Fibroblast of the aortic adventitia (primary cell): Measurements from ENCODE around the gene PLXNA2. TPM values are rescaled to one million over a fixed set of nuclear protein-coding genes. Genes with fewer than 3 reads are reported as not detected.

Experiments used
- DNase-seq: peaks from one replicate; pipeline ENCODE4 v3.0.0-alpha.2; 2010; ENCODE audit warnings: low read depth
- H3K4me3 ChIP-seq: 2 replicates; pipeline ENCODE4 v1.5.1; 2011; ENCODE audit warnings: low read depth, mild to moderate bottlenecking, control low read depth, low read length, moderate library complexity
- total RNA-seq: library from RNA; depleted of rRNA; stranded (reverse); fragments of >200 nt; gene quantifications from 2 replicates; pipeline ENCODE4 v1.2.3, GENCODE V29; 2012; ENCODE audit warnings: low replicate concordance
- TF ChIP-seq, protein P1 (sequence below): IDR thresholded peaks from 2 replicates; pipeline ENCODE4 v1.5.1; 2011; ENCODE audit warnings: mild to moderate bottlenecking, low read length, control low read depth, inconsistent platforms; ENCODE audit not compliant: insufficient read depth

The PLXNA2 gene
- total RNA-seq, 1 donor: 8.0 TPM

DNA sequence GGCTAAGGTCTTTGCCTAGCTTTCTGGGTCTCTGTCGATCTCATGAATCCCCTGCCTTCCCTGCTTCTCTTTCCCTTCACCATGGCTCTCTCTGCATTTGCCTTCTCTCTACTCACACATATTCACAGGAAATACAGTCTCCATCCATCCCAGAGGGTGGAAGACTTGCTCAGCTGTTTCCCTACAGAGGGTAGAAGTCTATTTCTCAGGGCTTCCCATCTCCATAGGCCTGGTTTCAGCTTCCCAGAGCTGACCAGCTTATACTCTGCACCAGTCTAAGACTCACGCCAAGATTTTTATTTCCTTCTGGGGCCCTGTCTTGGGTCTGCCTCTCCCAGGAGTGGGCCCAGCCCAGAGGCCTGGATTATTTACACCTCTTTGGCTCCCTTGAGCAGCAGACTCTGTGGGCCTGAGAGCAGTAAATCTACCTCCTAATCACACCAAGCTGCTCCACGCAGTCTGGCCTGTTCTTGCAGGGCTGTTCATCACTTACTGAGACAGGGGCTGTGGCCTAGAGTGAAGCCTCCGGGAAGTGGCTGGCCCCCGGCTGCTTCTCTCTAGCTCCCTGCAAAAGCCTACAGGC is 102.5 kb downstream of the PLXNA2 start:
- H3K4me3 ChIP-seq: no peak overlapping the region
- DNase-seq: no peak
- TF ChIP-seq, protein P1, sequence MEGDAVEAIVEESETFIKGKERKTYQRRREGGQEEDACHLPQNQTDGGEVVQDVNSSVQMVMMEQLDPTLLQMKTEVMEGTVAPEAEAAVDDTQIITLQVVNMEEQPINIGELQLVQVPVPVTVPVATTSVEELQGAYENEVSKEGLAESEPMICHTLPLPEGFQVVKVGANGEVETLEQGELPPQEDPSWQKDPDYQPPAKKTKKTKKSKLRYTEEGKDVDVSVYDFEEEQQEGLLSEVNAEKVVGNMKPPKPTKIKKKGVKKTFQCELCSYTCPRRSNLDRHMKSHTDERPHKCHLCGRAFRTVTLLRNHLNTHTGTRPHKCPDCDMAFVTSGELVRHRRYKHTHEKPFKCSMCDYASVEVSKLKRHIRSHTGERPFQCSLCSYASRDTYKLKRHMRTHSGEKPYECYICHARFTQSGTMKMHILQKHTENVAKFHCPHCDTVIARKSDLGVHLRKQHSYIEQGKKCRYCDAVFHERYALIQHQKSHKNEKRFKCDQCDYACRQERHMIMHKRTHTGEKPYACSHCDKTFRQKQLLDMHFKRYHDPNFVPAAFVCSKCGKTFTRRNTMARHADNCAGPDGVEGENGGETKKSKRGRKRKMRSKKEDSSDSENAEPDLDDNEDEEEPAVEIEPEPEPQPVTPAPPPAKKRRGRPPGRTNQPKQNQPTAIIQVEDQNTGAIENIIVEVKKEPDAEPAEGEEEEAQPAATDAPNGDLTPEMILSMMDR: no peak

DNA sequence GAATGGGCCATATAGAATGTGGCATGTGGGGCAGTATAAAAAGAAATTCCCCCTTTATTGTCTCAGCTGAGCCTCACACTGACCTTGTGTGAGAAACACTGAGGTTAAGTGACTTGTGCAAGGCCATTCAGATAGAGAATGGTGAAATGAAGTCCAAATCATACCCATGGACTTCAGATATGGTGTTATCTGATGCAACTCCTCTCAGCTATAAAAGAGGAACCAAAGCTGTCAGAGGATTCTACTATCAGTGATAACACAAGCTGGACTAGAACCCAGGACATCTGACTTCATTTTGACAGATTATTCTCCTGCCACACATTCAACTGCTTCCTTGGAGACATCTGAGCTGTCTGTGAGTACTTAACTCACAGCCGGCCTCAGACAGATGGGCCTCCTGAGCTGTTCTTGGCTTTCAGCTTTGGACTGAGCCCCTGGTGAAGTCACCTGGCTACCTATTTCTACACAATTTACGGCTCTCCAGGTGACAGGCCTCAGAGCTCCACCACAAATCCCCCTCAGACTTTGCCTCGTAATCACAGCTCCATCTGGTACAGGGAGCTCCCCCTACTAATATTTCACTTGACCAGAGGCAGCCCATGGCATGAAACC is 104.6 kb downstream of the PLXNA2 start:
- no peak overlapping the region for H3K4me3 ChIP-seq
- TF ChIP-seq, protein P1: no peak
- DNase-seq: no peak

DNA sequence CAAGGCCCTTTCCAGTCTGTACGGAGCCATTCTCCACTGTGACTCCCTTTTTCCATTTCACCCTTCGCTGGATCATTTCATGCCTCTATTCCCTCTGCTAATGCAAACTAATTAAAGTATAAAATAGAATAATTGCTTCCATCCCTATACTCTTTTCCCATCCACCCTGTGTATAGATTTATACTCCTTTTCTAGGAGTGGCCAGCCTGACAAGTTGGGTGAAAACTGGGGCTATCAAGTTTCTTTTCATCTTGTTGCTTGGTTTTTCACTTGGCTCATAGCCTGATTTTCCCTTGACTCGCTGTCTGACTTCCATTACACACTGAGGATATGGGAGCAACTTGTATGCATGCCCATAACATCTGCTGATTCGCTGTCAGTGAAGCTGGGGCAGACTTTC is 107.0 kb downstream of the PLXNA2 start:
- TF ChIP-seq, protein P1: no peak
- no peak overlapping the region for H3K4me3 ChIP-seq
- DNase-seq: peak; percentile 54

DNA sequence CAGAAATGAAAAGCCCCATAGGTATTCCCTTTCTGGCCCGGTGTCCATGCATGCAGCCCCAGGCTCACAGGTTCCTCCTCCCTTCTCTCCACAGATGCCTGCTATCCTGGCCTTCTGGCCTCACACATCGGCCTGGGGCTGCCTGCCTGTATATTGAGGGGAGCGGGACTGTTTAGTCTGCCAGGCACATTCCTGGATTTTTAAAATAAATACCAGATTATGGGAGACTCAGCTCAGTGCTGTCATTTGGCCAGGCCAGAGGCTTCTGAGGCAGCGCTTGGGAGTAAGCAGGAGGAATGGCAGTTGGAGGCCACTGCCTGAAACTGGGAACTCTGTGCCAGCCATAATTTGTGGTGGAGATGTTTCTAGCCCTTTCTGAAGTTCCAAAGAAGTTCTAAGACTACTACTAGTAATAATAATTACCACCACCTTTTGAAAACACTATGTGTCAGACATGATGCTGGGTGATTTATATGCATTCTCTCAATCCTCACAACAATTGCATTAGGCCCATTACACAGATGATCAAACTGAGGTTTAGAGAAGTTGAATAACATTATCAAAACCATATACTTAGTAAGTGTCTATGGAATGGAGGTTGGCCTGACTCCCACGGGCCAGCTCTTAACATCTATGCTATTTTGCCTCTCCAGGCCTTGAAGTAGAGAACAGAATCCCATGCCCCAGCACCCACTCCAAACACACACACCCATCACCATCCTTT is 107.6 kb downstream of the PLXNA2 start:
- TF ChIP-seq, protein P1: no peak
- no peak for DNase-seq
- H3K4me3 ChIP-seq: no peak overlapping the region

DNA sequence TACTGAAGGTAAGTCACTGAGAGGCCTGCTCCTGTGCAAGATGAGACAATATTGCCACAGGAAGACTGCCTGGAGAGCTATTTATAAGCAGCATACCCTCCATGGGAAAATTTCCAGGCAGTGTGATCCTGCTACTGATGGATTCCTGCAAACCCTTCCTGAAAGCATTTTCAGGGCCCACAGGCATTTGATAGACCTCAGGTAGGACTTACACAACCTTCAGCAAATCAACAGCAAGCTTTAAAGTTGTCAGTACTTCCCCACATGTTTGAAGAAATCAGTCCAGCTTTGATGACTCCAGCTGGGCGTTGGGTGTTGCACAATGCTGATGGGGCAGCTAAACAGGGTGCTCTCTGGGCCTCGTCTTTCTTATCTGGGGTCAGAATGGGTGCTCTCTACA is 108.8 kb downstream of the PLXNA2 start:
- H3K4me3 ChIP-seq: no peak overlapping the region
- peak; percentile 33 for DNase-seq
- TF ChIP-seq, protein P1: no peak

DNA sequence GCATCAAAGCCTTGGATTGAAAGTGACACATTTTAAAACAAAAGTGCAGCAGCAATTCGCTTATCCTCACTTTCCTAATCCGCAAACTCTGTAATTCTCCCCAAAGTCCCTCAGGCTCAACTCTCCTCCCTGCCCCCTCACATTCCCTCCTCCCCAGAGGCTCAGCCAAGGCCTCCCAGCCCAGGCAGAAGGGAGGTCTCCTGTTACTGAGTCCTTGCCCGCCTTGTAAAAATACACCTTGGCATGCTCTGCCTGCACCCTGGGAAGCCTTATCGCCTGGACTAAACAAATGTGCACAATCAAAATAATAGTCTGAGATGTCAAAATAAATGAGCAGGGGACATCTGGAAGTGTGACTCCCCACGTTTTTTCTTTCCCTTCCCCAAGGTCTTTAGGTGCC is 109.7 kb downstream of the PLXNA2 start:
- no peak overlapping the region for H3K4me3 ChIP-seq
- no peak for DNase-seq
- TF ChIP-seq, protein P1: no peak
